ENCODE data around the gene TPPP. TPM values are rescaled to one million over a fixed set of nuclear protein-coding genes. Genes with fewer than 3 reads are reported as not detected.

TPPP gene
- total and polyA plus RNA-seq, 2 donors, result 0.24 to 0.64 TPM

DNA sequence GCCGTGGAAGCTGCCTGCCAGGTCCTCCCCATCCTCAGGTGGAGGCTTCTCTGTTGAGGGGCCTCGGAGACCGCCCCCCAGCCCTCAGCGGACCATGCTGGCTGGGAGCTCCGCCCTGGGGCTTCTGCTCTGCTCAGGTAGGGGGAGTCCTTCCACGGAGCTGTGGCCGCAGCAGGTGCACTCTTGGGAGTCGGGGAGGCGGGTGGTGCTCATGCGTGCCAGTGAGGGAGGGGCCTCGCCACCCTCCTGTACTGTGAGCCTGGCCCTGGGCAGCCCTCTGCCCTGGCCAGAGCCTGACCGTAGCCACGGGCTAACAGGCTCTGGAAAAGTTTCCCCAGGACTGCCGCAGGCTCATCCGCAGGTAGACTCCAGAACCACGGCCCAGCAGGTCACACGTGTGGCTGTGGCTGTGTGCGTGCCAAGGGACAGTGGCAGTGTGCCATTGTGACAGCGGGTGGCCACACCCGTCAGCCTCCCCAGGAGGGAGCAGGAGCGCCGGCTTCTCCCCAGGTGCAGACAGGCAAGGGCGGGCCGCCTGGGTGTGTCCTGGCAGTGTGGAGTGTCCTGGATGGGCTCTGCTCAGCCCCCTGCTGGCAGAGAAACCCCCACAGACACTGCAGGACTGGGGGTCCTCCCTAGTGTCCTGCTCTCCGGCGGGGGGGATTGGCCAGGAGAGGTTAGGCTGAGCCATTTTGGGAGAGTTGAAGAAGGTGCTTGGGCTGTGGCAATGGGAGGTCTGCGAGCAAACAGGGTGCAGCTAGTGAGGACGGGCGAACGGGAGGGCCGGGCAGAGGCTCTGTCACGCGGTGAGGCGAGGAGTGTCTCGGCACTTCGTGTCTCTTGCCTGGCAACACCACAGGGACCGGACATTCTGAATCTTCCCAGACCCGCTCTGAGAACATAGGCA, 29.5 kb downstream of the TPPP start:
- no peak for DNase-seq (ENCODE audit: low read depth in 6 of 9, low spot score in 9 of 9)
- Histone ChIP-seq H3K9me3 (ENCODE audit: control insufficient read depth in 2 of 2, insufficient read depth in 1 of 2, low read length in 1 of 2) (peaks cover 0 to 17% of the 10 kb centered on the region in 2 donors), H3K36me3 (ENCODE audit: control insufficient read depth in 2 of 2, insufficient read depth in 2 of 2, low read length in 1 of 2) (peaks cover 13 to 38% of the 10 kb centered on the region in 2 donors), H3K4me1 (ENCODE audit: control insufficient read depth in 2 of 2, insufficient read depth in 2 of 2, low read length in 2 of 2) (no peaks in the 10 kb centered on the region), H3K27me3 (ENCODE audit: control insufficient read depth in 2 of 2, insufficient read depth in 1 of 2, low read length in 1 of 2) (no peaks in the 10 kb centered on the region), H3K4me3 (ENCODE audit: low read length in 2 of 2) (no peak overlapping the region), H3K27ac (ENCODE audit: low read depth in 1 of 2, low read length in 1 of 2) (no peak overlapping the region)
- WGBS, result 98% methylated on average over 38 of the region's 38 CpGs

DNA sequence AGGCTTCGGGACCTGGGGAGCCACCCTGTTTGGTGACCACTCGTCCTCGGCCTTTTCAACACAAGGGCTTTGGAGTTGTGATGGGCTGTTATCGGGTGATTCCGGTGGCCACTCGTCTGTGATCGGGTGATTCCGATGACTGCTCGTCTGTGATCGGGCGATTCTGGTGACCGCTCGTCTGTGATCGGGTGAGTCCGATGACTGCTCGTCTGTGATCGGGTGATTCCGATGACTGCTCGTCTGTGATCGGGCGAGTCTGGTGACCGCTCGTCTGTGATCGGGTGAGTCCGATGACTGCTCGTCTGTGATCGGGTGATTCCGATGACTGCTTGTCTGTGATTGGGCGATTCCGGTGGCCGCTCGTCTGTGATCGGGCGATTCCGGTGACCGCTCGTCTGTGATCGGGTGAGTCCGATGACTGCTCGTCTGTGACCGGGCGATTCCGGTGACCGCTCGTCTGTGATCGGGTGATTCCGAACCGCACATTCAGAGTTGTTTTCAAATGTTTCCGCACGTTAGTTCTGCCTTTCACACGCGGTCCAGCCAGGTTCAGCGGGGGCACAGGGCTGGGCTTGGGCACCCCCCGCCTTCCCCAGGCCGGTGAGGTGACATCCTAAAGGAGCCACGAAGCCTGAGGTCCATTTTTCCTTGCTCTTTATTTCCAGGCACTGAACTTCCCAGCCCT, 30.3 kb downstream of the TPPP start:
- Histone ChIP-seq H3K27me3 (ENCODE audit: control insufficient read depth in 2 of 2, insufficient read depth in 1 of 2, low read length in 1 of 2) (no peaks in the 10 kb centered on the region), H3K9me3 (ENCODE audit: control insufficient read depth in 2 of 2, insufficient read depth in 1 of 2, low read length in 1 of 2) (peaks cover 0 to 17% of the 10 kb centered on the region in 2 donors), H3K4me1 (ENCODE audit: control insufficient read depth in 2 of 2, insufficient read depth in 2 of 2, low read length in 2 of 2) (no peaks in the 10 kb centered on the region), H3K27ac (ENCODE audit: low read depth in 1 of 2, low read length in 1 of 2) (no peak overlapping the region), H3K4me3 (ENCODE audit: low read length in 2 of 2) (no peak overlapping the region), H3K36me3 (ENCODE audit: control insufficient read depth in 2 of 2, insufficient read depth in 2 of 2, low read length in 1 of 2) (peaks cover 17 to 41% of the 10 kb centered on the region in 2 donors)
- DNase-seq (ENCODE audit: low read depth in 6 of 9, low spot score in 9 of 9), result no peak
- 99% methylated on average over 56 of the region's 56 CpGs for WGBS

DNA sequence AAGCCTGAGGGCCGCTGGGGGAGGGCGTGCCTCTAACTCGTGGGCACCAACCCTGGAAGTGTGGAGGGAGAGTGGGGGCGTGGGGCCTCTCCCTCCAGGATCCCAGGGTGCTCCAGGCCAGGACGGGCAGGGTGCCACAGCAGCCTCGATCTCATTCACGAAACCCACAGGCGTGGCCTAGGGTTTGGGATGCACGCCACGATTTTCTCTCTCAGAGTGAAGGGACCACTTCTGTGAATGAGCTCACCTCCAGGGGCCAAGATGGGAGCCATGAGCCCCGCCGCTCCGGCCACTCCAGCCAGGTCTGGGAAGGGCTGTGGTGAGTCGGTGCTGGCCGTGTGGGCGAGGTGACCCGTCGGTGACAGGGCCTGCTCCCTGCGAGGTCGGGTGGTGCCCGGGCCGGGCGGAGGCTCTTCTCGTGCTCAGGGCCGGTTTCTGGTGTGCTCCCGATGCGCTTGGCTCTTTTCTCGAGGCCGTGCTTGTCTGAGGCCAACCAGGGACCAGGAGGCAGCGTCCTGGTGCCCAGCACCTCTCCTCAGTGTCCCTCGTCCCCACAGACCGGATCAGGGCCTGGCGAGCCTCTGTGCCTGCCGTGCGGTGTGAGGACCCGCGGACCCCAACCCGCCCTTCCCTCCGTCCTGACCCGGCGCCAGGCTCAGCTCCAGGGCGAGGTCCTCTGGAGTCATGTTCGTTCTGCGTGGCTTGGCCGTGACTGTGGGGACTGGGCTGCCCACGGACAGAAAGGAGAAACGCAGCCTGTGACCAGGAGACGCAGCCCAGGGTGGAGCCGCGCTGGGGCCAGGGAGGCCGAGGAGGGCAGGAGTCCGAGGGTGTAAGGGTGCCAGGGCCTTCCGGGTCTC, 31.0 kb downstream of the TPPP start:
- 99% methylated on average over 53 of the region's 53 CpGs for WGBS
- no peak overlapping the region for H3K4me3 ChIP-seq (ENCODE audit: low read length in 2 of 2)
- H3K36me3 ChIP-seq (ENCODE audit: control insufficient read depth in 2 of 2, insufficient read depth in 2 of 2, low read length in 1 of 2), result peaks cover 25 to 48% of the 10 kb centered on the region in 2 donors
- H3K4me1 ChIP-seq (ENCODE audit: control insufficient read depth in 2 of 2, insufficient read depth in 2 of 2, low read length in 2 of 2), result no peaks in the 10 kb centered on the region
- H3K27ac ChIP-seq (ENCODE audit: low read depth in 1 of 2, low read length in 1 of 2), result no peak overlapping the region
- H3K27me3 ChIP-seq (ENCODE audit: control insufficient read depth in 2 of 2, insufficient read depth in 1 of 2, low read length in 1 of 2), result no peaks in the 10 kb centered on the region
- H3K9me3 ChIP-seq (ENCODE audit: control insufficient read depth in 2 of 2, insufficient read depth in 1 of 2, low read length in 1 of 2), result peaks cover 0 to 17% of the 10 kb centered on the region in 2 donors
- DNase-seq (ENCODE audit: low read depth in 6 of 9, low spot score in 9 of 9), result no peak

DNA sequence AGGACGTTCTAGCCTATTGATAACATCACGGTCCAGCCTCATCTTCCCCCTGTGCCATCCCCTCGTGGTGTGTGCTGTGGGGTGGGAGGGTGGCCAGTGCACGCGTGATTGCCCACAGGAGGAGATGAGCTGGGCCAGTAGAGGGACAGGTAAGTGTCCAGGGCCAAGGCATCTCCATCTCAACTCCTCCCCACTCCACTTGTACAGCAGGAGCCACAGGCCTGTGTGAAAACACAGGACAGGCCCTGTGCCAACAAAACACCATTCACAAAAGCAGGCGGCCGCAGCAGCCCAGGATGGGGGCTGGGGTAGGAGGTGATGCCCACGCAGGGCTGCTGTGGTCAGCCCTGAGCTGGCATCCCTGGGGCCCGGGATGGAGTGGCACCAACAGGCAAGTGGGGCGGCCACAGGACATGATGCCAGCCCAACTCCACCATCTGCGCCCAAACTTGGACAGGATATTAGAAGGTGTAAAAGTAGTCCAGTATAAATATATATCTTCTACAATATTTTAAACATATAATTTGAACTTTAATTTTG, 32.6 kb downstream of the TPPP start:
- no peak for DNase-seq (ENCODE audit: low read depth in 6 of 9, low spot score in 9 of 9)
- 99% methylated on average over 11 of the region's 11 CpGs for WGBS
- Histone ChIP-seq H3K27me3 (ENCODE audit: control insufficient read depth in 2 of 2, insufficient read depth in 1 of 2, low read length in 1 of 2) (no peaks in the 10 kb centered on the region), H3K36me3 (ENCODE audit: control insufficient read depth in 2 of 2, insufficient read depth in 2 of 2, low read length in 1 of 2) (peaks cover 28 to 44% of the 10 kb centered on the region in 2 donors), H3K4me3 (ENCODE audit: low read length in 2 of 2) (no peak overlapping the region), H3K9me3 (ENCODE audit: control insufficient read depth in 2 of 2, insufficient read depth in 1 of 2, low read length in 1 of 2) (peaks cover 0 to 17% of the 10 kb centered on the region in 2 donors), H3K4me1 (ENCODE audit: control insufficient read depth in 2 of 2, insufficient read depth in 2 of 2, low read length in 2 of 2) (no peaks in the 10 kb centered on the region), H3K27ac (ENCODE audit: low read depth in 1 of 2, low read length in 1 of 2) (no peak overlapping the region)

DNA sequence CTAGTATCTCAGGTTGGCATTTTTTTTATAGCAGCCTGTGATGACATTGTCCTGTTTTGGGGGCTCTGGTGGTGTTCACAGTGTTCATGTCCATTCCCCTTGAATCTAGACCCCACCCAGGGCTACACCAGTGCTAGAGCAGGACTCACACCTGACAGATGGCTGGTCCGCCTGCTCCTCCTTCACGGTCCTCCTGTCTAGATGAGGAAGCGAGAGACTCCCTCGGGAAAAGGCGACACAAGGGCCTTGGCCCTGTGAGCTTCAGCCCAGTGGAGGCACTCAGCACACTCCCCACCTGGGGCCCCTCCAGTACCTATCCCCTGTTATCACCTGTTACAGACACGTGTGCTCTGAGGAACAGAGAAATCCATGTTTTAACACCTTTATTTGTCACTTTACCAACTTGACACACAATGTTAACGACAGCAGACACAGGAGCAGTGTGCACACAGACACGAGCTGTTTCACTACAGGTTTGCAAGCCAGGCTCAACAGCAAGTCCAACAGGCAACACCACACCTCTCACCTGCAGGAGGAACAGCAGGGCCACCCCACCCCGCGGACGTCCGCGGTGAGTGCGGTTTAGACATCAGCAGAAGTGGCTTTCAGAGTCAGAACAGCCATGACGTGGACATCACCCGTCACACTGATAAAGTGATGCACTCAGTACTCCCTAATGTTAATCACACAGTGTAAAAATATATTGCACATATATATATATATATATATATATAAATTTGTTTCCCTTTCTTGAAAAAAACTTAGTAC, 33.5 kb downstream of the TPPP start:
- no peak overlapping the region for H3K4me3 ChIP-seq (ENCODE audit: low read length in 2 of 2)
- no peak for DNase-seq (ENCODE audit: low read depth in 6 of 9, low spot score in 9 of 9)
- peaks cover 0 to 17% of the 10 kb centered on the region in 2 donors for H3K9me3 ChIP-seq (ENCODE audit: control insufficient read depth in 2 of 2, insufficient read depth in 1 of 2, low read length in 1 of 2)
- WGBS, result 98% methylated on average over 16 of the region's 16 CpGs
- no peaks in the 10 kb centered on the region for H3K4me1 ChIP-seq (ENCODE audit: control insufficient read depth in 2 of 2, insufficient read depth in 2 of 2, low read length in 2 of 2)
- peaks cover 28 to 44% of the 10 kb centered on the region in 2 donors for H3K36me3 ChIP-seq (ENCODE audit: control insufficient read depth in 2 of 2, insufficient read depth in 2 of 2, low read length in 1 of 2)
- H3K27me3 ChIP-seq (ENCODE audit: control insufficient read depth in 2 of 2, insufficient read depth in 1 of 2, low read length in 1 of 2), result no peaks in the 10 kb centered on the region
- no peak overlapping the region for H3K27ac ChIP-seq (ENCODE audit: low read depth in 1 of 2, low read length in 1 of 2)

DNA sequence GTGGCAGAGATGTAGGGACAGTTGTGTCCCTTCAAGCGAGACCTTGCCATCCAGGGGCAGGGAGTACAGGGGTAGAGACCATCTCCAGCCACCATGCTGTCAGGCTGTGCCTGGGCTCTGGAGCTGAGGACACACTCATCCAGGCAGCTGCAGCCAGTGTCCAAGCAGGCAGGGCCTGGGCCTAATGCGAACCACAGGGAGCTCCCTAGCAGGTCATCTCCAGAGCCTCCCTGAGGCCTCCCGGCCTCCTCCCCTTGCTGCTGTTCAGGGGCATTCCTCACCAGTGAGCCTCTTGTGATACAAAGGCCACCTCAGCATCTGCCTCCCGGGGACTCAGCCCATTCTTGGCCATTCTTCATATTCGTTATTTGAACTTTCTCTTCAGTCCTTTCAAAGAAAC, 35.0 kb downstream of the TPPP start:
- no peaks in the 10 kb centered on the region for H3K4me1 ChIP-seq (ENCODE audit: control insufficient read depth in 2 of 2, insufficient read depth in 2 of 2, low read length in 2 of 2)
- H3K27ac ChIP-seq (ENCODE audit: low read depth in 1 of 2, low read length in 1 of 2), result no peak overlapping the region
- 99% methylated on average over 5 of the region's 5 CpGs for WGBS
- H3K9me3 ChIP-seq (ENCODE audit: control insufficient read depth in 2 of 2, insufficient read depth in 1 of 2, low read length in 1 of 2), result peaks cover 0 to 17% of the 10 kb centered on the region in 2 donors
- no peak for DNase-seq (ENCODE audit: low read depth in 6 of 9, low spot score in 9 of 9)
- H3K36me3 ChIP-seq (ENCODE audit: control insufficient read depth in 2 of 2, insufficient read depth in 2 of 2, low read length in 1 of 2), result peaks cover 28 to 34% of the 10 kb centered on the region in 2 donors
- no peak overlapping the region for H3K4me3 ChIP-seq (ENCODE audit: low read length in 2 of 2)
- H3K27me3 ChIP-seq (ENCODE audit: control insufficient read depth in 2 of 2, insufficient read depth in 1 of 2, low read length in 1 of 2), result no peaks in the 10 kb centered on the region

DNA sequence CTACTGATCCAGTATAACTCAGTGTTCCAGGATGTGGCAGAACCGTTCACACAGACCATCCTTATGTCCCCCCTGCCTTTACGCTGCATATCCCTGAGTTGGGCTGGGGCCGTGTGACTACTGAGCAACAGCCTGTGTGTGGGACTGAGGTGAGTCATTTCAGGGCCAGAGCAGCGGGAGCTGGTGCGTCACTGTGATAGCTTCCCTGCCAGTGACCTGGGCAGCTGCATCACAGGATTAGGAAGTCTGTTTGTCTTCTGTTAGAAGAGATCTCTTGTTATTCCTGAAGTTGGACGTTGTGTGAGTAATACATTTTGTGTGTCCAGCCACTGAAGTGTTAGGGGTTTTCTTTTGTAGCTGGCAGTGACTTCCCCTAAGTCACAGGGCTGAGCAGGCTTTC, 35.6 kb downstream of the TPPP start:
- no peaks in the 10 kb centered on the region for H3K4me1 ChIP-seq (ENCODE audit: control insufficient read depth in 2 of 2, insufficient read depth in 2 of 2, low read length in 2 of 2)

GRCh38 chr5:655406-655805, 37.7 kb downstream of the TPPP start:
- no peak overlapping the region for H3K4me3 ChIP-seq (ENCODE audit: low read length in 2 of 2)
- no peak for DNase-seq (ENCODE audit: low read depth in 6 of 9, low spot score in 9 of 9)
- H3K4me1 ChIP-seq (ENCODE audit: control insufficient read depth in 2 of 2, insufficient read depth in 2 of 2, low read length in 2 of 2), result no peaks in the 10 kb centered on the region
- H3K27me3 ChIP-seq (ENCODE audit: control insufficient read depth in 2 of 2, insufficient read depth in 1 of 2, low read length in 1 of 2), result no peaks in the 10 kb centered on the region
- no peak overlapping the region for H3K27ac ChIP-seq (ENCODE audit: low read depth in 1 of 2, low read length in 1 of 2)
- H3K36me3 ChIP-seq (ENCODE audit: control insufficient read depth in 2 of 2, insufficient read depth in 2 of 2, low read length in 1 of 2), result peaks cover 25 to 40% of the 10 kb centered on the region in 2 donors
- 94% methylated on average over 13 of the region's 13 CpGs for WGBS
- peaks cover 0 to 6% of the 10 kb centered on the region in 2 donors for H3K9me3 ChIP-seq (ENCODE audit: control insufficient read depth in 2 of 2, insufficient read depth in 1 of 2, low read length in 1 of 2)

More for the DNA sequence above, 35.6 kb downstream of the TPPP start:
- no peak for DNase-seq (ENCODE audit: low read depth in 6 of 9, low spot score in 9 of 9)
- Histone ChIP-seq H3K36me3 (ENCODE audit: control insufficient read depth in 2 of 2, insufficient read depth in 2 of 2, low read length in 1 of 2) (peaks cover 29 to 35% of the 10 kb centered on the region in 2 donors), H3K4me3 (ENCODE audit: low read length in 2 of 2) (no peak overlapping the region), H3K27ac (ENCODE audit: low read depth in 1 of 2, low read length in 1 of 2) (no peak overlapping the region), H3K9me3 (ENCODE audit: control insufficient read depth in 2 of 2, insufficient read depth in 1 of 2, low read length in 1 of 2) (peaks cover 0 to 15% of the 10 kb centered on the region in 2 donors), H3K27me3 (ENCODE audit: control insufficient read depth in 2 of 2, insufficient read depth in 1 of 2, low read length in 1 of 2) (no peaks in the 10 kb centered on the region)
- 99% methylated on average over 6 of the region's 6 CpGs for WGBS
